CD4-positive, alpha-beta T cell treated with Interleukin-21 for 1 hour (primary cell): ENCODE results near the gene CCHCR1.

ENCODE experiments used
- DNase-seq: peaks from one replicate; pipeline ENCODE4 v3.0.0-alpha.2; 2020

The CCHCR1 gene

GRCh38 chr6:31161216-31162126, 3.9 kb upstream of the CCHCR1 start:
- DNase-seq = no peak

GRCh38 chr6:31158863-31159855, 1.6 kb upstream of the CCHCR1 start:
- peak; percentile 30 for DNase-seq

- peak; percentile 99 for DNase-seq
Measured at GRCh38 chr6:31158140-31158862, 699 bp upstream of the CCHCR1 start, which contains the start of gene TCF19. Gene TCF19 (plus strand): TSS chr6:31158589. CDS start chr6:31159470, 881 bp downstream.

- no peak for DNase-seq
Measured at GRCh38 chr6:31156641-31157040, 961 bp downstream of the CCHCR1 start.

- no peak for DNase-seq
Measured at GRCh38 chr6:31154436-31154835, 3.2 kb downstream of the CCHCR1 start.

- DNase-seq = no peak
Measured at GRCh38 chr6:31152781-31153180, 4.8 kb downstream of the CCHCR1 start.

- no peak for DNase-seq
Measured at GRCh38 chr6:31149827-31150447, 7.7 kb downstream of the CCHCR1 start.

- DNase-seq = no peak
Measured at GRCh38 chr6:31145386-31145785, 12.2 kb downstream of the CCHCR1 start.

- DNase-seq = no peak
Measured at GRCh38 chr6:31144970-31145340, 12.6 kb downstream of the CCHCR1 start.

GRCh38 chr6:31144296-31144969, 13.2 kb downstream of the CCHCR1 start:
- DNase-seq = no peak

- DNase-seq = no peak
Measured at GRCh38 chr6:31143148-31143547, 14.5 kb downstream of the CCHCR1 start.

GRCh38 chr6:31142361-31142761, 15.2 kb downstream of the CCHCR1 start:
- DNase-seq = no peak

- DNase-seq = no peak
Measured at GRCh38 chr6:31140643-31141042, 17.0 kb downstream of the CCHCR1 start.

GRCh38 chr6:31139599-31139998, 18.0 kb downstream of the CCHCR1 start:
- DNase-seq = no peak

- no peak for DNase-seq
Measured at GRCh38 chr6:31138982-31139381, 18.6 kb downstream of the CCHCR1 start, which contains the start of gene PSORS1C2. Gene PSORS1C2 (minus strand): TSS chr6:31139066. CDS start chr6:31139026, 40 bp downstream.

GRCh38 chr6:31135710-31136109, 21.9 kb downstream of the CCHCR1 start:
- no peak for DNase-seq

- no peak for DNase-seq
Measured at GRCh38 chr6:31132806-31133205, 24.8 kb downstream of the CCHCR1 start.

- no peak for DNase-seq
Measured at GRCh38 chr6:31131595-31131994, 26.0 kb downstream of the CCHCR1 start.

GRCh38 chr6:31130751-31131150, 26.9 kb downstream of the CCHCR1 start:
- DNase-seq = no peak

- DNase-seq = no peak
Measured at GRCh38 chr6:31129130-31129529, 28.5 kb downstream of the CCHCR1 start.

- peak; percentile 74 for DNase-seq
Measured at GRCh38 chr6:31128093-31128676, 29.4 kb downstream of the CCHCR1 start.
